HepG2 (cell line): ENCODE data around the gene SYT1. TPM values are rescaled to one million over a fixed set of nuclear protein-coding genes. Genes with fewer than 3 reads are reported as not detected.

Experiments used
- ATAC-seq: fragments of 200-7000 bp; cut with Tn5 transposase; 3 replicates; pipeline ENCODE4 v1.9.1; 2020; ENCODE audit warnings: mild to moderate bottlenecking, moderate library complexity
- BruUV-seq: library from RNA; stranded (reverse); fragments of 400-500 nt; replicated peaks from 2 replicates; lab custom pipeline; 2021; lab: Mats Ljungman, UMichigan
- CTCF ChIA-PET: fragments of 300-600 bp; formaldehyde crosslinking; extraction: SDS; loops from one replicate; lab custom pipeline; 2021; ENCODE audit warnings: low total read pairs, inconsistent platforms, low intra/inter-chr PET ratio; lab: Yijun Ruan, JAX
- POLR2A ChIA-PET: fragments of 350-600 bp; sonication (Branson Sonifier 250); formaldehyde crosslinking; loops from one replicate; lab custom pipeline; 2020; ENCODE audit warnings: antibody characterized with exemption, inconsistent platforms; lab: Yijun Ruan, JAX
- DNase-seq: peaks from one replicate; pipeline ENCODE4 v3.0.0-alpha.2; 2015; ENCODE audit warnings: low spot score
- FAIRE-seq: peaks from 3 replicates; lab custom pipeline; 2011; peaks lifted over from hg19 to GRCh38; lab: Jason Lieb, UNC
- H2AFZ ChIP-seq: one replicate; pipeline ENCODE4 v1.6.1; 2011; ENCODE audit warnings: low read length, inconsistent platforms
- H3K27ac ChIP-seq: fragments of 300-600 bp; 3 replicates; pipeline ENCODE4 v1.8.0; 2011; ENCODE audit warnings: mixed run types, mild to moderate bottlenecking, mixed read lengths, low read length, inconsistent platforms; ENCODE audit not compliant: insufficient read depth; ENCODE audit errors: extremely low read length
- H3K27me3 ChIP-seq, 2 experiments: fragments of 200-600 bp in 1 of 2; 2 replicates in 1 of 2; 3 replicates in 1 of 2; pipeline versions ENCODE4 v1.6.0 to v1.8.0; 2011; ENCODE audit warnings: low read length in 2 of 2, mild to moderate bottlenecking in 2 of 2, moderate library complexity in 2 of 2, inconsistent platforms in 1 of 2; ENCODE audit not compliant: insufficient read depth in 2 of 2, control insufficient read depth in 1 of 2
- H3K36me3 ChIP-seq, 2 experiments: fragments of 200-600 bp in 1 of 2; replicated peaks in 1 of 2; 2 replicates in 1 of 2; 3 replicates in 1 of 2; pipeline versions ENCODE4 v1.5.1 to v1.8.0; 2011; ENCODE audit warnings: low read length in 2 of 2, inconsistent platforms in 1 of 2; ENCODE audit not compliant: insufficient read depth in 2 of 2, control insufficient read depth in 1 of 2
- H3K4me1 ChIP-seq: 2 replicates; pipeline ENCODE4 v1.5.1; 2012; ENCODE audit warnings: low read length, inconsistent platforms; ENCODE audit not compliant: insufficient read depth
- H3K4me2 ChIP-seq: 2 replicates; pipeline ENCODE4 v1.6.0; 2011; ENCODE audit warnings: low read depth, low read length, inconsistent platforms
- H3K4me3 ChIP-seq, 3 experiments: fragments of 200-600 bp in 1 of 3; sonication (generic), shearing (Covaris generic) in 1 of 3; replicated peaks in 1 of 3; 2 replicates each; pipeline ENCODE4 v1.5.1; 2011 to 2016; ENCODE audit warnings: low read length in 3 of 3, inconsistent platforms in 2 of 3, low read depth in 2 of 3, mild to moderate bottlenecking in 2 of 3, control low read depth in 1 of 3, mixed read lengths in 1 of 3; ENCODE audit not compliant: insufficient read depth in 1 of 3
- H3K79me2 ChIP-seq: one replicate; pipeline ENCODE4 v1.6.1; 2011; ENCODE audit warnings: low read length, inconsistent platforms; ENCODE audit not compliant: insufficient read depth
- H3K9ac ChIP-seq: 2 replicates; pipeline ENCODE4 v1.6.0; 2011; ENCODE audit warnings: mild to moderate bottlenecking, low read depth, low read length, inconsistent platforms; ENCODE audit not compliant: insufficient read depth
- H3K9me3 ChIP-seq: 2 replicates; pipeline ENCODE4 v1.5.1; 2012; ENCODE audit warnings: mild to moderate bottlenecking, low read length
- H4K20me1 ChIP-seq: 2 replicates; pipeline ENCODE4 v1.6.0; 2011; ENCODE audit warnings: inconsistent platforms, mild to moderate bottlenecking, low read length, moderate library complexity; ENCODE audit not compliant: insufficient read depth
- KLF12 ChIP-seq: sonication (generic); formaldehyde crosslinking; IDR thresholded peaks from 2 replicates; pipeline ENCODE4 v1.4.0; 2020; ENCODE audit warnings: missing genetic modification reagents, borderline replicate concordance
- MAFK ChIP-seq, 2 experiments: IDR thresholded peaks in 1 of 2; conservative IDR thresholded peaks in 1 of 2; 2 replicates each; pipeline ENCODE4 v1.6.1; 2011; ENCODE audit warnings: improper control_type of control experiment in 2 of 2, low read length in 2 of 2
- MATR3 ChIP-seq: sonication (generic); formaldehyde crosslinking; IDR thresholded peaks from 2 replicates; pipeline ENCODE4 v1.4.0; 2020; ENCODE audit warnings: missing genetic modification reagents
- MTF2 ChIP-seq: sonication (generic); formaldehyde crosslinking; IDR thresholded peaks from 2 replicates; pipeline ENCODE4 v1.5.0; 2020; ENCODE audit warnings: missing genetic modification reagents, borderline replicate concordance
- NFYB ChIP-seq: sonication (generic); formaldehyde crosslinking; IDR thresholded peaks from 2 replicates; pipeline ENCODE4 v1.4.0; 2020; ENCODE audit warnings: missing genetic modification reagents
- NFYC ChIP-seq: IDR thresholded peaks from 2 replicates; pipeline ENCODE4 v1.6.1; 2016; ENCODE audit warnings: missing genetic modification reagents, missing compliant biosample characterization
- PAF1 ChIP-seq: IDR thresholded peaks from 2 replicates; pipeline ENCODE4 v1.6.1; 2016; ENCODE audit warnings: missing genetic modification reagents, missing compliant biosample characterization
- PRDM4 ChIP-seq: sonication (generic); formaldehyde crosslinking; IDR thresholded peaks from 2 replicates; pipeline ENCODE4 v1.9.0; 2021; ENCODE audit warnings: missing genetic modification reagents, borderline replicate concordance
- SAP130 ChIP-seq: IDR thresholded peaks from 2 replicates; pipeline ENCODE4 v1.6.1; 2016; ENCODE audit warnings: low read depth
- SP2 ChIP-seq: sonication (generic); formaldehyde crosslinking; IDR thresholded peaks from 2 replicates; pipeline ENCODE4 v1.5.1; 2020; ENCODE audit warnings: mild to moderate bottlenecking, missing genetic modification reagents
- TGIF2 ChIP-seq: IDR thresholded peaks from 2 replicates; pipeline ENCODE4 v1.6.1; 2016; ENCODE audit warnings: control low read depth, missing compliant biosample characterization
- THRA ChIP-seq: sonication (generic); formaldehyde crosslinking; IDR thresholded peaks from 2 replicates; pipeline ENCODE4 v1.4.0; 2020; ENCODE audit warnings: missing genetic modification reagents, borderline replicate concordance
- ZBTB7B ChIP-seq: sonication (generic); formaldehyde crosslinking; IDR thresholded peaks from 2 replicates; pipeline ENCODE4 v1.4.0; 2020; ENCODE audit warnings: missing genetic modification reagents
- ZFP36 ChIP-seq: fragments of 150-350 bp; IDR thresholded peaks from 2 replicates; pipeline ENCODE4 v1.6.1; 2018; ENCODE audit warnings: borderline replicate concordance, low read length, low read depth; ENCODE audit not compliant: partially characterized antibody
- ZNF207 ChIP-seq: fragments of 450-650 bp; IDR thresholded peaks from 2 replicates; pipeline ENCODE4 v1.6.1; 2016; ENCODE audit warnings: antibody characterized with exemption, borderline replicate concordance
- ZNF326 ChIP-seq: sonication (generic); formaldehyde crosslinking; IDR thresholded peaks from 2 replicates; pipeline ENCODE4 v1.4.0; 2020; ENCODE audit warnings: missing genetic modification reagents, borderline replicate concordance
- WGBS: methylation state at CpG from one replicate; pipeline ENCODE4 v1.1.6; 2017; ENCODE audit warnings: low lambda C conversion rate; 5-methylcytosine and 5-hydroxymethylcytosine counted together
- in situ Hi-C: cut with HindIII; loops from 2 replicates; pipeline ENCODE4 v1.10.0; 2017; ENCODE audit warnings: low pct_unique_long_range_greater_than_20kb; ENCODE audit not compliant: extremely low pct_ligation_motif_present
- intact Hi-C: fragments of 100-400 bp; cut with micrococcal nuclease; formaldehyde crosslinking; loops from one replicate; pipeline ENCODE4 v1.10.0; 2022; ENCODE audit not compliant: unreplicated experiment
- polyA plus RNA-seq, 8 experiments: library from polyadenylated mRNA; depleted of rRNA in 3 of 8; stranded (reverse) in 7 of 8; unstranded in 1 of 8; fragments of >200 nt; fragmentation: Illumina TruSeq in 4 of 8; extraction: Trizol in 4 of 8; gene quantifications; 2 replicates each; pipeline versions ENCODE4 v1.2.1 to v1.2.3, GENCODE V29; 2011 to 2016; ENCODE audit warnings: low read depth in 4 of 8, missing spikeins in 1 of 8, mixed read lengths in 1 of 8; ENCODE audit not compliant: insufficient read depth in 1 of 8
- total RNA-seq, 5 experiments: library from RNA; depleted of rRNA; stranded (reverse); fragments of >200 nt; fragmentation: Illumina TruSeq; extraction: Trizol; gene quantifications; 2 replicates each; pipeline ENCODE4 v1.2.3, GENCODE V29; 2016; ENCODE audit warnings: low read depth in 1 of 5

Gene SYT1
- total and polyA plus RNA-seq, 2 of the 13 experiments (the other 11 are each of a cell fraction or from before 2014, with no cell fraction given), result not detected

- intact Hi-C loops, result no loop called here
Observed at GRCh38 chr12:79374545-79374944, 510.0 kb downstream of the SYT1 start.

GRCh38 chr12:79375050-79375449 is 510.5 kb downstream of the SYT1 start:
- POLR2A ChIA-PET, result no interaction called here
- TF ChIP-seq MTF2 (CRISPR knock-in tag) (no peak), ZNF326 (CRISPR knock-in tag) (no peak), MATR3 (CRISPR knock-in tag) (no peak), ZFP36 (no peak), KLF12 (CRISPR knock-in tag) (no peak), ZBTB7B (CRISPR knock-in tag) (no peak), NFYB (CRISPR knock-in tag) (no peak), ZNF207 (no peak), SAP130 (CRISPR knock-in tag) (no peak), NFYC (CRISPR knock-in tag) (no peak), PAF1 (CRISPR knock-in tag) (no peak), TGIF2 (CRISPR knock-in tag) (no peak), PRDM4 (CRISPR knock-in tag) (no peak), SP2 (CRISPR knock-in tag) (no peak)

More at GRCh38 chr12:79374545-79374944, 510.0 kb downstream of the SYT1 start:
- in situ Hi-C loops, result no loop called here
- Histone ChIP-seq H3K27ac (no peak overlapping the region), H3K4me2 (no peak overlapping the region), H2AFZ (no peak overlapping the region), H3K79me2 (no peaks in the 10 kb centered on the region), H3K36me3 (no peaks in the 10 kb centered on the region)
- POLR2A ChIA-PET, result no interaction called here
- ATAC-seq (peak; percentile 50), FAIRE-seq (no peak)
- 0% methylated on average over 1 of the region's 1 CpG for WGBS
- TF ChIP-seq THRA (CRISPR knock-in tag) (no peak), MAFK (conservative IDR thresholded peaks at IDR 0.05 in 1 of 2, IDR thresholded peaks at IDR 0.05 in 1 of 2; ENCODE audit: low read length in 2 of 2) (0 out of 4 replicates have a peak, but pooled peaks of 1 of the 2 experiments have one; percentile 14)
- TF ChIP-seq, all 625 proteins: peak for 1
- H3K27me3 ChIP-seq, result no peaks in the 10 kb centered on the region; a peak in 1 of 5 replicates
- H3K9ac ChIP-seq, result no peak overlapping the region
- no peaks in the 10 kb centered on the region for H3K4me1 ChIP-seq
- no peak for DNase-seq
- H3K9me3 ChIP-seq, result no peaks in the 10 kb centered on the region
- H4K20me1 ChIP-seq, result no peaks in the 10 kb centered on the region
- no peak overlapping the region for H3K4me3 ChIP-seq
- BruUV-seq, result no TSS peak
- CTCF ChIA-PET, result no interaction called here

More at GRCh38 chr12:79375050-79375449, 510.5 kb downstream of the SYT1 start:
- Histone ChIP-seq H3K79me2 (no peaks in the 10 kb centered on the region), H3K27ac (no peak overlapping the region), H3K9ac (no peak overlapping the region), H4K20me1 (no peaks in the 10 kb centered on the region), H3K9me3 (no peaks in the 10 kb centered on the region), H3K4me3 (no peak overlapping the region), H3K27me3 (no peaks in the 10 kb centered on the region; a peak in 1 of 5 replicates), H2AFZ (no peak overlapping the region), H3K36me3 (no peaks in the 10 kb centered on the region), H3K4me2 (no peak overlapping the region), H3K4me1 (no peaks in the 10 kb centered on the region)
- ATAC-seq (no peak), DNase-seq (no peak), FAIRE-seq (no peak)
- no TSS peak for BruUV-seq
- WGBS, result 17% methylated on average over 6 of the region's 6 CpGs
- CTCF ChIA-PET, result no interaction called here
- intact Hi-C loops, result no loop called here
- in situ Hi-C loops, result no loop called here
